ENCODE data around the gene RGS6.

GRCh38 chr14:72563676-72564075 is 631.4 kb downstream of the RGS6 start:
- no peak for TF ChIP-seq CTCF (IDR thresholded peaks at IDR 0.05)
- TF ChIP-seq POLR2A (IDR thresholded peaks at IDR 0.05): no peak
- TF ChIP-seq EP300 (IDR thresholded peaks at IDR 0.05): no peak
- no peak for TF ChIP-seq POLR2AphosphoS5 (IDR thresholded peaks at IDR 0.05)
